ENCODE results near the gene MADD. TPM values are rescaled to one million over a fixed set of nuclear protein-coding genes. Genes with fewer than 3 reads are reported as not detected.

MADD gene
- total RNA-seq, 2 experiments from 2014 or later, result 161 to 178 TPM

DNA sequence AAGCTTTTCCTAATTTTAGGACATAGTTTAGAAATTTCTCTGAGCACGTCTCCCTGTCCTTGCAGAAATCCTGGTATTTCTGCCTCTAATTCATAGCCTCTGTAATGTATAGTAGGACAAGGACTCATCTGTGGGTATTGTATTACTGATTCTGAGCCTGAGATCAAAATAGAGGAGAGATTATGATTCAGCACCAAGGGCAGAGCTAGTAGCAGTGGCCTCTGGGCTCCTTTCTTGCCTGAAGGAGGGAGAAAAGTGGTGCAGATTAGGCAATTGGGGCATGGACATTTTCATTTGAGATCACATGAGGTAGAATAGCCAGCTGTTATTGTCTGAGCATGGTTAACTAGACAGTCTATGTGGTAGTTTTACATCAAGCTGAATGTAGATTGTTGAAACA, 2.8 kb downstream of the MADD start:
- peaks cover 65% of the 10 kb centered on the region for H3K36me3 Mint-ChIP-seq (ENCODE audit: low read depth)
- ChIA-PET CTCF (interaction anchor here (2.0 to 3.3 kb wide), 2 partner anchors 13 to 24 kb away, joined by 8 to 10 read pairs; partner anchors contain the start of gene ACP2), POLR2A (interaction anchor here (0.8 to 4.4 kb wide), 6 partner anchors 24 to 306 kb away, joined by 3 to 19 read pairs (median 4); partner anchors contain the start of genes ACP2, ARFGAP2, DDB2 and KBTBD4)
- H3K27ac ChIP-seq (ENCODE audit: low read depth in 1 of 2, low read length in 2 of 2), result no peak overlapping the region
- no peak overlapping the region for H3K4me3 ChIP-seq (ENCODE audit: low read length)
- H3K27me3 Mint-ChIP-seq, result no peaks in the 10 kb centered on the region
- no peak for DNase-seq
- no peaks in the 10 kb centered on the region for H3K9me3 Mint-ChIP-seq
- H3K4me3 Mint-ChIP-seq, result peak overlapping the region; percentile 4
- TF ChIP-seq, protein P1, sequence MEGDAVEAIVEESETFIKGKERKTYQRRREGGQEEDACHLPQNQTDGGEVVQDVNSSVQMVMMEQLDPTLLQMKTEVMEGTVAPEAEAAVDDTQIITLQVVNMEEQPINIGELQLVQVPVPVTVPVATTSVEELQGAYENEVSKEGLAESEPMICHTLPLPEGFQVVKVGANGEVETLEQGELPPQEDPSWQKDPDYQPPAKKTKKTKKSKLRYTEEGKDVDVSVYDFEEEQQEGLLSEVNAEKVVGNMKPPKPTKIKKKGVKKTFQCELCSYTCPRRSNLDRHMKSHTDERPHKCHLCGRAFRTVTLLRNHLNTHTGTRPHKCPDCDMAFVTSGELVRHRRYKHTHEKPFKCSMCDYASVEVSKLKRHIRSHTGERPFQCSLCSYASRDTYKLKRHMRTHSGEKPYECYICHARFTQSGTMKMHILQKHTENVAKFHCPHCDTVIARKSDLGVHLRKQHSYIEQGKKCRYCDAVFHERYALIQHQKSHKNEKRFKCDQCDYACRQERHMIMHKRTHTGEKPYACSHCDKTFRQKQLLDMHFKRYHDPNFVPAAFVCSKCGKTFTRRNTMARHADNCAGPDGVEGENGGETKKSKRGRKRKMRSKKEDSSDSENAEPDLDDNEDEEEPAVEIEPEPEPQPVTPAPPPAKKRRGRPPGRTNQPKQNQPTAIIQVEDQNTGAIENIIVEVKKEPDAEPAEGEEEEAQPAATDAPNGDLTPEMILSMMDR (IDR thresholded peaks at IDR 0.05), result no peak
- intact Hi-C loops (cut with DNase I, micrococcal nuclease), result loop anchor here in 1 of 2 experiments (5.0 to 10.0 kb wide), 4 partner anchors 40 to 568 kb away; partner anchors contain the start of genes ARHGAP1, KBTBD4, NDUFS3 and SLC39A13
- peaks cover 43% of the 10 kb centered on the region for H3K36me3 ChIP-seq (ENCODE audit: insufficient read depth, low read length)
- no peaks in the 10 kb centered on the region for H3K9me3 ChIP-seq (ENCODE audit: control insufficient read depth in 1 of 2, insufficient read depth in 1 of 2, low read length in 2 of 2)
- H3K27me3 ChIP-seq (ENCODE audit: control insufficient read depth in 1 of 2, insufficient read depth in 2 of 2, low read length in 2 of 2), result no peaks in the 10 kb centered on the region
- ATAC-seq (ENCODE audit: poor library complexity), result no peak
- H3K27ac Mint-ChIP-seq, result peak overlapping the region; percentile 99
- H3K4me1 ChIP-seq (ENCODE audit: insufficient read depth, low read length), result peaks cover 41% of the 10 kb centered on the region
- peaks cover 58% of the 10 kb centered on the region for H3K4me1 Mint-ChIP-seq (ENCODE audit: low read depth)

- H3K27ac ChIP-seq (ENCODE audit: low read depth in 1 of 2, low read length in 2 of 2), result no peak overlapping the region
- no peaks in the 10 kb centered on the region for H3K9me3 ChIP-seq (ENCODE audit: control insufficient read depth in 1 of 2, insufficient read depth in 1 of 2, low read length in 2 of 2)
- CTCF ChIA-PET, result no interaction called here
- ATAC-seq (ENCODE audit: poor library complexity), result no peak
- Mint-ChIP-seq H3K36me3 (ENCODE audit: low read depth) (peaks cover 77% of the 10 kb centered on the region), H3K27me3 (no peaks in the 10 kb centered on the region), H3K27ac (peak overlapping the region; percentile 13), H3K4me3 (no peak overlapping the region), H3K9me3 (no peaks in the 10 kb centered on the region), H3K4me1 (ENCODE audit: low read depth) (peaks cover 43% of the 10 kb centered on the region)
- intact Hi-C loops (cut with DNase I, micrococcal nuclease), result loop anchor here in 1 of 2 experiments (5.0 to 10.0 kb wide), 4 partner anchors 42 to 570 kb away; partner anchors contain the start of genes ARHGAP1, KBTBD4, NDUFS3 and SLC39A13
- no peaks in the 10 kb centered on the region for H3K27me3 ChIP-seq (ENCODE audit: control insufficient read depth in 1 of 2, insufficient read depth in 2 of 2, low read length in 2 of 2)
- TF ChIP-seq, protein P1 (IDR thresholded peaks at IDR 0.05), result no peak
- no peak overlapping the region for H3K4me3 ChIP-seq (ENCODE audit: low read length)
- no peak for DNase-seq
- POLR2A ChIA-PET, result no interaction called here
- H3K36me3 ChIP-seq (ENCODE audit: insufficient read depth, low read length), result peaks cover 62% of the 10 kb centered on the region
- H3K4me1 ChIP-seq (ENCODE audit: insufficient read depth, low read length), result peaks cover 24% of the 10 kb centered on the region
Measured at GRCh38 chr11:47274495-47275235, 4.7 kb downstream of the MADD start.

- DNase-seq (no peak), ATAC-seq (ENCODE audit: poor library complexity) (no peak)
- peaks cover 30% of the 10 kb centered on the region for H3K4me1 Mint-ChIP-seq (ENCODE audit: low read depth)
- no peak overlapping the region for H3K27ac ChIP-seq (ENCODE audit: low read depth in 1 of 2, low read length in 2 of 2)
- TF ChIP-seq, protein P1 (IDR thresholded peaks at IDR 0.05), result no peak
- peaks cover 90% of the 10 kb centered on the region for H3K36me3 Mint-ChIP-seq (ENCODE audit: low read depth)
- no peaks in the 10 kb centered on the region for H3K27me3 ChIP-seq (ENCODE audit: control insufficient read depth in 1 of 2, insufficient read depth in 2 of 2, low read length in 2 of 2)
- intact Hi-C loops (cut with DNase I, micrococcal nuclease), result loop anchor here in 1 of 2 experiments (10.0 kb wide), 2 partner anchors 298 to 572 kb away; partner anchors contain the start of genes ARHGAP1, KBTBD4, NDUFS3 and ZNF408
- no peak overlapping the region for H3K4me3 Mint-ChIP-seq
- H3K27me3 Mint-ChIP-seq, result no peaks in the 10 kb centered on the region
- no peak overlapping the region for H3K27ac Mint-ChIP-seq
- H3K36me3 ChIP-seq (ENCODE audit: insufficient read depth, low read length), result peaks cover 81% of the 10 kb centered on the region
- no peaks in the 10 kb centered on the region for H3K9me3 ChIP-seq (ENCODE audit: control insufficient read depth in 1 of 2, insufficient read depth in 1 of 2, low read length in 2 of 2)
- H3K4me3 ChIP-seq (ENCODE audit: low read length), result no peak overlapping the region
- CTCF ChIA-PET, result no interaction called here
- H3K4me1 ChIP-seq (ENCODE audit: insufficient read depth, low read length), result peaks cover 9% of the 10 kb centered on the region
- POLR2A ChIA-PET, result no interaction called here
- no peaks in the 10 kb centered on the region for H3K9me3 Mint-ChIP-seq
Measured at GRCh38 chr11:47276923-47277322, 7.0 kb downstream of the MADD start.
